ENCODE results near the gene TMCC2. TPM values are rescaled to one million over a fixed set of nuclear protein-coding genes. Genes with fewer than 3 reads are reported as not detected.
A peak's percentile ranks its signal among the peaks of the same experiment; 100 is the strongest.

The TMCC2 gene
- total RNA-seq, 1 donor from 2014 or later = 33.0 TPM

DNA sequence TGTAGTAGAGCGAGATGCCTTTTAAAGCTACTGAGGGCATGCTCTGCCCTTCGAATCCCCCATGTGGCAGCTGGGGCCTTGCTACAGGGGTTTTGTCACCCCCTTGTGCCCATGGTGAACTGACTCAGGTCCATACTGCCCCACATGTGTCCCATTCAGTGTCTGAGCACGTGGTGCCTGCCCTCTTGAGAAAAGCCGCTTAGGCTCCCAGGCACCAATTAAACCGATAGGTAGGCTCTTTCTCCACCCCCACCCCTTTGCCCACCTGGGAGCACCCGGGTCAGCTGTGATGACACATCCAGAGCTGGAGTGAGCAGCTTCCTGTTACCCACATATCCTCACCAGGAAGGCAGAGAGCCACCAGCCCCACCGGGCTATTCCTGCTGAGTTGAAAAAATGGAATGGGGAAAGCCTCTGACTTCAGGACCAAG lies 30.5 kb downstream of the TMCC2 start:
- no peak for FAIRE-seq
- no peak for DNase-seq (ENCODE audit: low spot score in 2 of 2)

DNA sequence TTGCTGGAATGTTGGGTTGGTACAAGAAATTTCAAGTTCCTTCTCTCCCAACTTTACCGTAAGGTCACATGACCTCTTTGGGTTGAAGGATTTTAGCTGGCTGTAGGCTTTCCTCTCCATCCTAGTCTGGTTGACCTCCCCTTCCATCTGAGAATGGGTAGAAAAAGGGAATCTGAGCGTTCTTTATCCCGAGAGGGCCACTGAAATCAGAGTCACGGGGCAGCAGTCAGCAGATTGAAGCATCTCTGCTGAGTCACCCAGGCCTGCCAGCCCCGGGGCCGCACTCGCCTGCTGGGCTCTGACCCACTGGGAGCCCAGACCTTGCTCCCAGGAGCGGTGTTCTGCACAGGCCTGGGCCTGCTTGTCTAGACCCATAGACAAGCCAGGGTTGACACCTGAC lies 31.0 kb downstream of the TMCC2 start:
- DNase-seq (ENCODE audit: low spot score in 2 of 2) (peak; percentile 66 to 69), FAIRE-seq (no peak)

GRCh38 chr1:205259324-205259832 lies 31.6 kb downstream of the TMCC2 start:
- FAIRE-seq = no peak

DNA sequence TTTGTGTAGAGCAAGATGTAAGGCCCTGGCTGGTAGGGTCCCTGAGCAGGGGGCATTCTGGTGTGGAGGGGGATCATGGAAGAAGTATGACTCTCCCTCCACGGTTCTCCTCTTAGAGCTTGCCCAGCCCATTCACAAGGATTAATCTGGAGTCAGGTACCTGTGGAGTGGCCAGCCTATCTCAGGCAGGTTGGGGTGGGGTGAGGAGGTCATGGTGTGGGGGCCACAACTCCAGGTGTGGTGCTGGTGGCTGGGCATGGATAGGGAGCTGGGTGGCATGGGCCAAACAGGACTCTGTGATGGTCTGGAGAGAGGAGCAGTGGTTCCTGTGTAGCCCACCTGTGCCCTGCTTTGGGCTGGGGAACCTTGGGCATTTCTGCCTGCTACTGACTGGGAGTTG lies 32.3 kb downstream of the TMCC2 start:
- DNase-seq (ENCODE audit: low spot score in 2 of 2) = no peak
- no peak for FAIRE-seq

More at GRCh38 chr1:205259324-205259832, 31.6 kb downstream of the TMCC2 start:
- DNase-seq (ENCODE audit: low spot score in 2 of 2) = no peak

GRCh38 chr1:205260948-205261732 lies 33.4 kb downstream of the TMCC2 start:
- DNase-seq (ENCODE audit: low spot score in 2 of 2) (no peak), FAIRE-seq (no peak)

- no peak for DNase-seq (ENCODE audit: low spot score in 2 of 2)
- no peak for FAIRE-seq
Measured at GRCh38 chr1:205261946-205262691, 34.4 kb downstream of the TMCC2 start.

- DNase-seq (ENCODE audit: low spot score in 2 of 2) (no peak), FAIRE-seq (no peak)
Measured at GRCh38 chr1:205262731-205263171, 35.0 kb downstream of the TMCC2 start.

GRCh38 chr1:205263580-205264190 lies 35.9 kb downstream of the TMCC2 start:
- DNase-seq (ENCODE audit: low spot score in 2 of 2) (no peak), FAIRE-seq (no peak)

DNA sequence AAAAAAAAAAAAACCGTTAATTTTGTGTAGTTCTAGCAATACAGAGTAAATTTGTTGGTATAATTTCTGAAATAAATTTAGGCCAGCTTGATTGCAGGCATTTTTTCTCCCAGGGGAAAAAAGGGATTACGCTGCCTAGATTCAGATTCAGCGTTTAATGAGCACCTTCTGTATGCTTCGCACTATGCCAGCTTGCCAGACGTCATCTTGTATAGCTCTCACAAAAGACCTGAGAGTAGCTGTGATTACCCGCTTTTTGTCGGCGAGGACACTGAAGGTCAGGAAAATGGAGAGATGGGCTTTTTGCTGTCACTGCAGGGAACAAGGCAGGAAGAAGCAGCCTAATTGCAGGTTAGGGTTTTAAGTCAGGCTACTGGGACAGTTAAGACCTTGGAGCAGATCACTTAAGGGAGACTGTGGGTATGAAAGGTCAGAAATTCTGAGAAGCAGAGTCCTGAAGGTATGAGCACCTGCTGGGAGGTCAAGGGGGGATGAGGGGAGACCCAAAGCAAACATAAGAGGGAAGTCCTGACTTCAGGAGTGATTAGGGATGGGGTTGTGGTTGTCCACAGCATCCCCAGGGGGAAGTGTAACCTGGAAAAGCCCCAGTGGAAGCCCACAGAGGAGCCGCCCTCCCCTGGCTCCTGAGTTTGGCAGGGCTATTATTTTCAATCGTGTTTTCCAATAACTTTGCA lies 39.0 kb downstream of the TMCC2 start:
- FAIRE-seq (no peak), DNase-seq (ENCODE audit: low spot score in 2 of 2) (no peak)

DNA sequence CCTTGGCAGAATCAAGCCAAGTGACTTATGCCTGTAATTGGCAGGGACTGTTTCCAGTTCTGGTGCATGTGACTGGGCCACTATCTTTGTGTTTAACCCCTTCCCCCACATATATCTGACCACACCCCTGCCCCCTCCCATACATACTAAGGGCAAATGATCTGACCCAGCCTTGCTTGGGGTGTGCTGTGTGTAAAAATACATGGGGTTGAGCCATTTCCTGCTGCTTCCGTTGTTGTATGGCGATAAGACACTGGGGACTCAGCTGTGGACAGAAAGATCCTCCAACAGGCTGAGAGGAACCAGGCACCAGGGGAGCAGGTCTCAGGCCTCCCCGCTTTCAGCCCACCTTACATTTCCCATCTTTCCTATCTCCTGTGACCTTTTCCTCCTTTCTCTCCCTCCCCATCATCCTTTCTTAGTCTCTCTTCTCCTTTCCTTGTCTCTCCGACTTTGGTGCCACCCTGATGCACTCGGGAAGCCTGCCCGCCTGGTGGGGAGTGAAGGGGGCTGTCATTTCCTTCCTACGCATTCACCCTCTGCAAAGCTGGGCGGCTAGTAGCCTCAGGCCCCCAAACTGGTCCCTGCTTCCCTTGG lies 39.7 kb downstream of the TMCC2 start:
- FAIRE-seq = no peak

GRCh38 chr1:205268846-205269680 lies 41.3 kb downstream of the TMCC2 start:
- FAIRE-seq (no peak), DNase-seq (ENCODE audit: low spot score in 2 of 2) (no peak)

More for the DNA sequence above, 39.7 kb downstream of the TMCC2 start:
- no peak for DNase-seq (ENCODE audit: low spot score in 2 of 2)

DNA sequence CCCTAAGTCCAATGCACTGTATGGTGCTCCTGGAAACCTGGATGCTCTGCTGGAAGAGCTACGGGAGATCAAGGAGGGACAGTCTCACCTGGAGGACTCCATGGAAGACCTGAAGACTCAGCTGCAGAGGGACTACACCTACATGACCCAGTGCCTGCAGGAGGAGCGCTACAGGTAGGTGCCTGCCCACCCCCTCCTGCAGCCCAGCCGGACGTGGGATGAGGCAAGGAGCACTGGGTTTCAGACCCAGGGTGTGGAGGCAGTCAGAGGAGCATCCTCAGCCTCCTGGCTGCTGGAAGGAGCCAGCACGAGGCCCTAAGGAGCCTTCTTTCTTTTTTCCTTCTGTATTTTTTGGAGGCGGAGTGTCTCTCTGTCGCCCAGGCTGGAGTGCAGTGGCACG lies 42.0 kb downstream of the TMCC2 start:
- FAIRE-seq = no peak
- DNase-seq (ENCODE audit: low spot score in 2 of 2) = no peak

- FAIRE-seq = no peak
- no peak for DNase-seq (ENCODE audit: low spot score in 2 of 2)
Measured at GRCh38 chr1:205270271-205270670, 42.5 kb downstream of the TMCC2 start.

- FAIRE-seq = no peak
Measured at GRCh38 chr1:205270764-205271163, 43.0 kb downstream of the TMCC2 start.

DNA sequence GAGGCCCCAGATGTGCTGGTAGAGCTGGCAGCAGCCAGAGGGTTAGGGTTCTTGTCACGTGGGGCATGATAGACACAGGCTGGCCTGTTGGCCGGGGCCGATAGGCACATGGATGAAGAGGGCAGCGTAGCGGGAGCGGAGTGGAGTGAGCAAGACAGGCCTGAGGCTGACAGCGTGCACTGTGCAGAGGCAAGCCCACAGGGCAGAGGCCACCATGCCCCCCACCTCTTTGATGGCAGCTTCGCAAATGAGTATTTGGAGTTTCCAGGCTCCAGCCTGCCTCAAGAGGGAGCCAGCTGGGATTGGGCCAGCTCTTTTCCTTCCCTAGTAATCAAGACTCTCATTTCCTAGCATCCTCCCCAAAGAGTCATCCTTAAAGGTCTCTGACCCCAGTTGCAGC lies 43.5 kb downstream of the TMCC2 start:
- DNase-seq (ENCODE audit: low spot score in 2 of 2) = no peak
- no peak for FAIRE-seq

More at GRCh38 chr1:205270764-205271163, 43.0 kb downstream of the TMCC2 start:
- DNase-seq (ENCODE audit: low spot score in 2 of 2) = peak in 1 of 2 donors; percentile 64

GRCh38 chr1:205271745-205272144 lies 44.0 kb downstream of the TMCC2 start:
- FAIRE-seq (no peak), DNase-seq (ENCODE audit: low spot score in 2 of 2) (no peak)

GRCh38 chr1:205272536-205272935 lies 44.8 kb downstream of the TMCC2 start:
- FAIRE-seq (no peak), DNase-seq (ENCODE audit: low spot score in 2 of 2) (no peak)

DNA sequence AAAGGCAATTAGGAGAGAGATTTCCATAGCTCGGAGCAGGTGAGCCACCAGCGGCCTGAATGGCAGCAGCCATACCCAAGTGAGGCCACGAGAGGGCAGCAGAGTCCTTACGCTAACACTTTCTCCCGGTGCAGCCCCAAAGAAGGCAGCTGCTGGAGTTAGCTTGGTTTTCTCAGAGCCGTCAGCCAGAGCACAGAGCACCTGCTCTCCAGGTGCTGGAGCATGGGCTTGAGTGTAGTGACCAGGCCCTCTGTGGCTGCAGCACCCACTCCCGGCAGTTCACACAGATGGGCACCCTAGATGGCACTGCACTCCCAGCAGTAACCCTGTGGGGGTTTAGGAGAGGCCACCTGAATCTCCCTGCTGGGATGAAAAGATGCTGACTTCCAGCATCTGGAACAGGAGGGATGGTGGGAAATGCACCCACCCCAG lies 45.8 kb downstream of the TMCC2 start:
- FAIRE-seq (no peak), DNase-seq (ENCODE audit: low spot score in 2 of 2) (peak; percentile 79 to 92)

Measured in frontal cortex (tissue), 4 donors.